ENCODE results near the gene WDR43.

Gene WDR43

DNA sequence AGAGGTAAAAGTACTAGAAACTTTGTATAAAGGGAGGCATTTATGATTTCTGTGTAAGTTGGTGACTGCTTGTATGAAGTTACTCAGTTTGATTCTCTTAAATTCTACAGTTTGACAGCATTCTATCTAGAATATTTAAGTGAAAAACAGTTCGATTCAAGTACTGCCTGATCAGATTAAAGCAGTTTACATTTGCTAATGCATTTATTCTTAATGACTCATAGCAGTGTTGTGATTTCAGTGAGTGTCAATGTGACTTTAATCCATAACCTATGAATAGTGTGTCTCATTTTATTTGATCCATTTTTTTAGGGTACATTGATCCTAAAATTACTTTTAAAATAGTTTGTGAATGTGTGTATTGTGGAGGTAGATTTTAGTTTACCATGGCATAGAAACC lies 35.7 kb downstream of the WDR43 start:
- no peaks in the 10 kb centered on the region for H3K4me1 Mint-ChIP-seq (ENCODE audit: low read depth)
- H3K27ac Mint-ChIP-seq: no peak overlapping the region
- H3K27me3 Mint-ChIP-seq: no peaks in the 10 kb centered on the region
- intact Hi-C loops (cut with micrococcal nuclease): no loop called here
- no peaks in the 10 kb centered on the region for H3K9me3 Mint-ChIP-seq
- no peak overlapping the region for H3K4me3 Mint-ChIP-seq
- peaks cover 89% of the 10 kb centered on the region for H3K36me3 Mint-ChIP-seq (ENCODE audit: low read depth)

DNA sequence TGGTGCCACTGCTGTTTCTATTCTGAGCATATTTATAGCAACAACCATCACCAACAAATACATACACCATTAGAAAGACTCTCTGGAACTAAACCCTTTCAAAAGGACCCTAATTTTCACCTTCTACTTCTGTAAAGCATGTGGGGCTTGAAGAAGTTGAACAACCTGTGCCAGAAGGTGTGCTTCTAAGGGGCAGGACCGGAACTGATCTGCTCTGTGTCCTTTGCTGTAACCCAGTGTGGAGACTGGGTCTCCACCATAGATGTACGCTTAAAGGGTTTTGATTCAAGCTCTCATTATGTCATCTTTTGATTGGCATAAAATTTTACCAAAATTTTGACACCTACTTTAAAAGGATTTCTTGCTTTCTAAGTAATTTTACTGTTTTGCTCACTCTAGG lies 40.3 kb downstream of the WDR43 start:
- H3K4me3 Mint-ChIP-seq: no peak overlapping the region
- no peaks in the 10 kb centered on the region for H3K4me1 Mint-ChIP-seq (ENCODE audit: low read depth)
- peaks cover 87% of the 10 kb centered on the region for H3K36me3 Mint-ChIP-seq (ENCODE audit: low read depth)
- H3K27me3 Mint-ChIP-seq: no peaks in the 10 kb centered on the region
- H3K9me3 Mint-ChIP-seq: no peaks in the 10 kb centered on the region
- intact Hi-C loops (cut with micrococcal nuclease): no loop called here
- H3K27ac Mint-ChIP-seq: no peak overlapping the region

DNA sequence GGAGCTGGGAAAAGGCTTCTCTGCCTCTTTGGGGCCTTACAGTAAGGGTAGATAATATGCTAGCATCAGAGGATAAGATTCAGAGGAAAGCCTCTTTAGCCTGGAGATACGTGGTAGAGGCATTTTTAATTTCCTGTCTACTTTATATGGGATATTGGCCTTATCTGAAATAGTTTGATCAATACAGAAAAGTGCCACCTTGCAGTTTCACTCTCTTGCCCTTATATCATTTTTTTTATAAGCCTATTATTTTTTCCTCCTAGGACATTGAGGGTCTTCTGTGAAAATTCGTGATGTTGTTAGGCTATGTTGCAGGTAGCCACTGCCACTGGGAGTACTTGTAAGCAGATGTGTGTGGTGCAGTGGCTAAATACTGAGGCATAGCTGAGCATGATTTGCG lies 46.5 kb downstream of the WDR43 start:
- no peak overlapping the region for H3K27ac Mint-ChIP-seq
- peaks cover 98% of the 10 kb centered on the region for H3K36me3 Mint-ChIP-seq (ENCODE audit: low read depth)
- H3K27me3 Mint-ChIP-seq: no peaks in the 10 kb centered on the region
- no peaks in the 10 kb centered on the region for H3K9me3 Mint-ChIP-seq
- no peaks in the 10 kb centered on the region for H3K4me1 Mint-ChIP-seq (ENCODE audit: low read depth)
- intact Hi-C loops (cut with micrococcal nuclease): no loop called here
- H3K4me3 Mint-ChIP-seq: no peak overlapping the region

DNA sequence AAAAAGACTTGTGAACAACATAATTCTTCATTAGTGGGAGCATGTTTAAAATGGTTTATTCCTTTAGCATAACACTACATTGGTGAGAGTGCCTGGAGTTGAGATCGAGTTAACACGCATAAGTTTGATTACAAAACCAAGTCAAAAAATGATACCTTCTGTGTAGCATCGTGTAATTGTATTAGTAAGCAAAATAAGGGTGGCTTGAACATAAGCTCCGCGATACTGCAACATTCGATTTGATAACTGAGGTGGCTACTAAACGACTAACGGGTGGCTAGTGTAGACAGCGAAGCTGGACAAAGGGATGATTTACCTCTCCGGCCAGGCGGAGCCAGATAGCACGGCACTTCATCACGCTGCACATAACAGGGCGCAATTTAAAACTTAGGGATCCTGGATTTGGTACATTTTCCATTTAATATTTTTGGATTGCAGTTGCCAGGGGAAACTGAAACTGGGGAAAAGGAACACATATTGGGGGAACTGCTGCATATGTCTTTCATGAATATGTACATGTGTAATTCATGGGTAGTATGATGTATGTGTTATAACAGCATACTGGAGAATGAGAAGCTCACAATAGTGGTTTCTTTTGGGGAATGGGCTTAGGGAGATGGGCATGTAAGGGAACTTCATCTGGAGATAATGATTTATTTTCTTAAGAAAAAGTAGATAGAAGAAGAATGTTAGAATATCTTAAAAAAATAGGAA lies 50.2 kb downstream of the WDR43 start:
- no peaks in the 10 kb centered on the region for H3K27me3 Mint-ChIP-seq
- H3K36me3 Mint-ChIP-seq (ENCODE audit: low read depth): peaks cover 85% of the 10 kb centered on the region
- H3K27ac Mint-ChIP-seq: no peak overlapping the region
- intact Hi-C loops (cut with micrococcal nuclease): no loop called here
- no peak overlapping the region for H3K4me3 Mint-ChIP-seq
- H3K9me3 Mint-ChIP-seq: peaks cover 7% of the 10 kb centered on the region
- H3K4me1 Mint-ChIP-seq (ENCODE audit: low read depth): peaks cover 2% of the 10 kb centered on the region

DNA sequence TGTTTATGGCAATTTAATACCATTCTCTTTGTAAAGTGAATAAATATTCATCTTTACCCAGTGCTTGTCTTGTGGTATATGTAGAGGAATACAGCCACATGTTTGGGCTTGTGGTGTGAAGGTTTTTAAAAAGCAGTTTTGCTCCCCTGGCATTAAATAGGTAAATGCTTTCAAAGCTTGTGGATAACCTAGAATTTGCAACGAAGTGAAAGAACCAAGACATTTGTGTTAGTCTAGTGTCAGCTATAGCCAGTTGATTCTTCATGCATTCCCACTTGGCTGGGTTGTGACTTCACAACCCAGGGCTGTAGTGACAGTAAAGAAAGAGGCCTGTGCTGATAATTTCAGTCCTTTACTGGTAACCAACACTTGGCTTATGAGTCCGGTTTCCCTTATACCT lies 53.7 kb downstream of the WDR43 start:
- no peak overlapping the region for H3K4me3 Mint-ChIP-seq
- H3K4me1 Mint-ChIP-seq (ENCODE audit: low read depth): peaks cover 32% of the 10 kb centered on the region
- H3K27me3 Mint-ChIP-seq: no peaks in the 10 kb centered on the region
- intact Hi-C loops (cut with micrococcal nuclease): no loop called here
- peaks cover 9% of the 10 kb centered on the region for H3K9me3 Mint-ChIP-seq
- H3K36me3 Mint-ChIP-seq (ENCODE audit: low read depth): peaks cover 59% of the 10 kb centered on the region
- H3K27ac Mint-ChIP-seq: no peak overlapping the region

GRCh38 chr2:28949190-28949589 lies 54.7 kb downstream of the WDR43 start:
- no peak overlapping the region for H3K4me3 Mint-ChIP-seq
- intact Hi-C loops (cut with micrococcal nuclease): no loop called here

DNA sequence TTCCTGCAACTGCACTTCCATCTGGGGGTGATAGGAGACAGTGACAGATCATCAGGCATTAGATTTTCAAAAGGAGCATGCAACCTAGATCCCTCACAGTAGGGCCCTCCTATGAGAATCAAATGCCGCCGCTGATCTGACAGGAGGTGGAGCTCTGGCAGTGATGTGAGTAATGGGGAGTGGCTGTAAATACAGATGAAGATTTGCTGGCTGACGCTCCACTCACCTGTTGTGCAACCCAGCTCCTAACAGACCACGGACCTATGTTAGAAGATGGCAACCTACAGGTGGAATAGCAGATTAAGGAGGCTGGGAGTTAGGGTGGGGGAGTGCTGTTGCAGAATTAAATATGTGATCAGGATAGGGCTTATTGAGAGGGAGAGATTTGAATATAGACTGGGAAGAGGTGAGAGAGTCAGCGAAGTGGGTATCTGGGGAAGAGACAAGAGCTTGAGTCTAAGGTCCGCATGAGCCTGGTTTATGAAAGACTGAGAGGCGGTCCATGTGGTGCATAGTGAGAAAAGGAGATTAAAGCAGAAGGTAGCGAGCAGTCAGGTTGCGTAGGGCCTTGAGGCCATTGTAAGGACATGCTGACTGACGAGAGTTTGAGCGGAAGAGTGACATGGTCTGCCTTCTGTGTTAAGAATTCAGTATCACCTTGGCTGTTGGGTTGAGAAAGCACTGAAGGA lies 55.3 kb downstream of the WDR43 start:
- no peak overlapping the region for H3K27ac Mint-ChIP-seq

More at GRCh38 chr2:28949190-28949589, 54.7 kb downstream of the WDR43 start:
- no peak overlapping the region for H3K27ac Mint-ChIP-seq
- no peaks in the 10 kb centered on the region for H3K27me3 Mint-ChIP-seq
- peaks cover 38% of the 10 kb centered on the region for H3K4me1 Mint-ChIP-seq (ENCODE audit: low read depth)
- H3K9me3 Mint-ChIP-seq: peaks cover 9% of the 10 kb centered on the region
- H3K36me3 Mint-ChIP-seq (ENCODE audit: low read depth): peaks cover 49% of the 10 kb centered on the region

DNA sequence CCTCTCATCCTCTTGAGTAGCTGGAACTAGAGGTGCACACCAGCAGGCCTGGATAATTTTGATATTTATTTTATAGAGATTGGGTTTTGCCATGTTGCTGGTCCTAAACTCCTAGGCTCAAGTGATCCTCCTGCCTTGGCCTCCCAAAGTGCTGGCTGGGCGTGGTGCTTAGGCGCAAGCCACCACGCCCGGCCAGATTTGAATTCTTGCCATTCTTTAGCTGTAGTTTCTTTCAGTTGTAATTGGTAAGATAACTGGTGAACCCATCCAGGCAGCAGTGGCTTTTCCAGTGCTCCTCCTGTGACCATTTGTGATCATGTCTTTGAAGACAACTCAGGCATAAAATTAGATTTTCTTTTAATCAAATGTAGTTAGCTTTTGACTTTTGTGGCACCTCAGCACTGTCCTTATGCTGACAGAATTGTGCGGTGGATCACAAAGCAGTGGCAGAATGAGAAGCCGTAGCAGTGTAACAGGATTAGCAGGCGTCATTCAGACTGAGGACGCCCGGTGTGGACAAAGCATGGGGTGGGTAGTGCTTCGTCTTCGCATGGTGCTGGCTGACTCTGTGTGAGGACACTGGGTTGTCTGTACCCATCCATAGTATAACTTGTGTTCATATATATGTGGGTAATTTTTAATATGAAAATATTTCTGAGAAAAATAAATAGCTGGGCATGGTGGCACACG lies 56.6 kb downstream of the WDR43 start:
- Mint-ChIP-seq H3K4me1 (ENCODE audit: low read depth) (peaks cover 50% of the 10 kb centered on the region), H3K9me3 (peaks cover 9% of the 10 kb centered on the region), H3K4me3 (no peak overlapping the region), H3K27ac (no peak overlapping the region), H3K27me3 (no peaks in the 10 kb centered on the region), H3K36me3 (ENCODE audit: low read depth) (peaks cover 31% of the 10 kb centered on the region)
- intact Hi-C loops (cut with micrococcal nuclease): no loop called here

More for the DNA sequence above, 55.3 kb downstream of the WDR43 start:
- Mint-ChIP-seq H3K4me3 (no peak overlapping the region), H3K4me1 (ENCODE audit: low read depth) (peaks cover 38% of the 10 kb centered on the region), H3K9me3 (peaks cover 9% of the 10 kb centered on the region), H3K36me3 (ENCODE audit: low read depth) (peaks cover 43% of the 10 kb centered on the region), H3K27me3 (no peaks in the 10 kb centered on the region)
- intact Hi-C loops (cut with micrococcal nuclease): no loop called here

DNA sequence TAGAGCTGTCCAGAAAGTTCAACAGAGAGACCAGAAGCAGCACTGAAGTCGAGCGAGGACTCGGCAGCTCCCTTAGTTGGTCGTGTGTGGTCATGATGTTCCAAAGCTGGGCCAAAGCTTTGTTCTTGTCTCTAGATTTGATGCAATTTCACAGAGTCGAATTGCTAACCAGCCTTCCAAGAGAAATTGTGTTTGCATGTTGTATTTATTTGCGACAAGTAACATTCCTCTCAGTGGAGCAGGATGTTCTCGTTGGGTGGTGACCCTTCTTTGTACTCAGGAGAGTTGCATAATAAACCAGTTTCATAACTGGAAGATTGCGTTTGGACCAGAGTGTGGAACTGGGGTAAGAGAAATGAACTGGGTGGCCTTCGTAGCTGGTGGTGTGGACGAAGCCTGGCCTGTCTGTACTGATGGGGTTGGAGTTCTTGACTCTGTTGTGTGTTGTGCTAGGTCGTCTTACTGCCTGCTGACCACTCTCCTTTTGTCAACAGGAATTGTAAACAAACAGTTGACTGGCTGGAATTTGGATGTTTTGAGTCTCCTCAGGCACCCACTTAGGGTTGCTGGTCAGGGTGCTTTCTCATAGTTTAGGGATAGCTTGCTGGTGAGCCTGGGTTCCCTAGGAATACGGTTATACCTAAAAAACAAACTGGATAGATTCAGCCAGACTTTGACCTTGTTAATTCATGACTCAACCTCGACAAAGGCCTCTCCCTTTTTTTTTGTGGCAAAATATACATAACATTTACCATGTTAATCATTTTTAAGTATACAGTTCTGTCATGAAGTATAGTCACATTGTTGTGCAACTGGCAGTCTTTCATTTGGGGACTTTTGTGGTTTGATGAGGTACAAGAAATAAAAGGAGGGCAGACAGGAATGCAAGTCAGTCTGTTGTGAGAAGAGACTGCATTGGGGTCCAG lies 57.7 kb downstream of the WDR43 start:
- intact Hi-C loops (cut with micrococcal nuclease): no loop called here
- Mint-ChIP-seq H3K27ac (peak overlapping the region; percentile 82), H3K4me3 (peak overlapping the region; percentile 67), H3K9me3 (peaks cover 9% of the 10 kb centered on the region), H3K36me3 (ENCODE audit: low read depth) (peaks cover 23% of the 10 kb centered on the region), H3K27me3 (no peaks in the 10 kb centered on the region), H3K4me1 (ENCODE audit: low read depth) (peaks cover 56% of the 10 kb centered on the region)

GRCh38 chr2:28952836-28953211 lies 58.4 kb downstream of the WDR43 start:
- Mint-ChIP-seq H3K9me3 (peaks cover 9% of the 10 kb centered on the region), H3K4me1 (ENCODE audit: low read depth) (peaks cover 56% of the 10 kb centered on the region), H3K36me3 (ENCODE audit: low read depth) (peaks cover 23% of the 10 kb centered on the region), H3K27ac (peak overlapping the region; percentile 82), H3K27me3 (no peaks in the 10 kb centered on the region), H3K4me3 (peak overlapping the region; percentile 67)
- intact Hi-C loops (cut with micrococcal nuclease): no loop called here

GRCh38 chr2:28955467-28955866 lies 61.0 kb downstream of the WDR43 start:
- Mint-ChIP-seq H3K27ac (peak overlapping the region; percentile 44), H3K4me1 (ENCODE audit: low read depth) (peaks cover 47% of the 10 kb centered on the region), H3K4me3 (no peak overlapping the region), H3K36me3 (ENCODE audit: low read depth) (peaks cover 1% of the 10 kb centered on the region), H3K27me3 (no peaks in the 10 kb centered on the region), H3K9me3 (no peaks in the 10 kb centered on the region)
- intact Hi-C loops (cut with micrococcal nuclease): loop anchor here (5.0 kb wide), 3 partner anchors 362 to 1117 kb away; no protein-coding TSS in a partner anchor

DNA sequence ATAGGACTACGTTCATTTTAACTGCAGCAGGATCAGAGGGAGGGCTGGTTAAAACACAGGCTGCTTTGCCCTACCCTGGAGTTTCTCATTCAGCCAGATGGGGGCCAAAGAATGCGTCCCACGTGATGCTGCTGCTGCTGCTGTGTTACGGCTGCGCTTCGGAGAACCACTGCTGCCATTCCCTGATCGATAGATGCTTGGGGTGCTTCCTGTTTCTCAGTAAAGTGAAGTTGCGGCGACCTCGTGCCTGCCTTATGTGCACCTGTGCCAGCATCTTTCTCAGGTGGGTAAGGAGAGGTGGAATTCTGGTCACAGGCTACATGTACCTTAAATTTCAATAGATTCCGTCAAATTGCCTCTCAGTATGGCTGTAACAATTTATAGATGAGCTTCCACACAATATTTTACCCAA lies 62.0 kb downstream of the WDR43 start:
- Mint-ChIP-seq H3K4me1 (ENCODE audit: low read depth) (peaks cover 40% of the 10 kb centered on the region), H3K27me3 (no peaks in the 10 kb centered on the region), H3K36me3 (ENCODE audit: low read depth) (no peaks in the 10 kb centered on the region), H3K4me3 (peak overlapping the region; percentile 43), H3K9me3 (no peaks in the 10 kb centered on the region), H3K27ac (no peak overlapping the region)
- intact Hi-C loops (cut with micrococcal nuclease): loop anchor here (5.0 kb wide), 3 partner anchors 361 to 1116 kb away; no protein-coding TSS in a partner anchor

DNA sequence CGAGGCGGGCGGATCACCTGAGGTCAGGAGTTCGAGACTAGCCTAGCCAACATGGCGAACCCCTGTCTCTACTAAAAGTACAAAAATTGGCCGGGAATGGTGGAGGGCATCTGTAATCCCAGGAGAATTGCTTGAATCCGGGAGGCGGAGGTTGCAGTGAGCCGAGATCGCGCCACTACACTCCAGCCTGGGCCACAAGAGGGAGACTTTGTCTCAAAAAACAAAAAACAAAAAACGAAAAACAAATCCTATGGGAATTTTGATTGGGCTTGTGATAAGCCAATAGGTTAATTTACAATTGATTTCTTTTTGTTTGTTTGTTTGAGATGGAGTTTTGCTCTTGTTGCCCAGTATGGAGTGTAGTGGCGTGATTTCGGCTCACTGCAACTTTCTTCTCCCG lies 62.4 kb downstream of the WDR43 start:
- intact Hi-C loops (cut with micrococcal nuclease): loop anchor here (5.0 kb wide), 3 partner anchors 360 to 1115 kb away; no protein-coding TSS in a partner anchor
- Mint-ChIP-seq H3K4me3 (peak overlapping the region; percentile 43), H3K27ac (no peak overlapping the region), H3K36me3 (ENCODE audit: low read depth) (no peaks in the 10 kb centered on the region), H3K4me1 (ENCODE audit: low read depth) (peaks cover 36% of the 10 kb centered on the region), H3K9me3 (no peaks in the 10 kb centered on the region), H3K27me3 (no peaks in the 10 kb centered on the region)

Measured in dendritic cell treated with granulocyte-macrophage colony-stimulating factor and Interleukin-4, amounts not matched to agents 40 ng/mL and 50 ng/mL, for 4 days (primary cell).